Upper lobe of right lung (tissue), 1 donor: Measurements from ENCODE around the gene GABPA. TPM values are rescaled to one million over a fixed set of nuclear protein-coding genes. Genes with fewer than 3 reads are reported as not detected.

ENCODE experiments used
- ATAC-seq: fragments of 200-7000 bp; cut with Tn5 transposase; one replicate; pipeline ENCODE4 v1.9.1; 2020; ENCODE audit warnings: mild to moderate bottlenecking, moderate library complexity
- DNase-seq: peaks from one replicate; pipeline ENCODE4 v3.0.0-alpha.2; 2020
- H3K27ac ChIP-seq: fragments of 200-600 bp; one replicate; pipeline ENCODE4 v1.8.0; 2022
- H3K27me3 ChIP-seq: fragments of 200-600 bp; one replicate; pipeline ENCODE4 v1.8.0; 2022; ENCODE audit warnings: mild to moderate bottlenecking
- H3K36me3 ChIP-seq: fragments of 200-600 bp; one replicate; pipeline ENCODE4 v1.8.0; 2022
- H3K4me1 ChIP-seq: fragments of 200-600 bp; one replicate; pipeline ENCODE4 v1.8.0; 2022
- H3K4me3 ChIP-seq: fragments of 200-600 bp; one replicate; pipeline ENCODE4 v1.8.0; 2022; ENCODE audit warnings: mild to moderate bottlenecking
- H3K9me3 ChIP-seq: fragments of 200-600 bp; one replicate; pipeline ENCODE4 v1.8.0; 2022
- CTCF ChIP-seq: fragments of 200-600 bp; IDR thresholded peaks from one replicate; pipeline ENCODE4 v1.8.0; 2022; ENCODE audit warnings: antibody characterized with exemption
- intact Hi-C: fragments of 100-400 bp; cut with DNase I; formaldehyde crosslinking; loops from one replicate; pipeline ENCODE4 v1.11.0; 2022
- total RNA-seq: library from RNA; stranded (reverse); fragmentation: NEBNext Ultra II Directional; extraction: Animal tissue kit (Norgen Biotek cat#: 25700); gene quantifications from one replicate; pipeline ENCODE4 v1.2.1, GENCODE V29; 2021
- donor health status: DM: no; HTN: yes; CAD: no; lungs with severe emphysema.

The GABPA gene
- total RNA-seq, 1 donor from 2014 or later, result 27.8 TPM

- no peak overlapping the region for H3K4me3 ChIP-seq
- no peaks in the 10 kb centered on the region for H3K36me3 ChIP-seq
- TF ChIP-seq CTCF, result no peak
- intact Hi-C loops, result no loop called here
- no peaks in the 10 kb centered on the region for H3K27me3 ChIP-seq
- no peaks in the 10 kb centered on the region for H3K9me3 ChIP-seq
- DNase-seq, result no peak
- ATAC-seq, result no peak
- H3K27ac ChIP-seq, result no peak overlapping the region
- H3K4me1 ChIP-seq, result no peaks in the 10 kb centered on the region
Observed at GRCh38 chr21:25806060-25806459, 71.3 kb downstream of the GABPA start.

GRCh38 chr21:25807191-25807590 is 72.4 kb downstream of the GABPA start:
- Histone ChIP-seq H3K27ac (no peak overlapping the region), H3K4me1 (no peaks in the 10 kb centered on the region), H3K9me3 (no peaks in the 10 kb centered on the region), H3K36me3 (no peaks in the 10 kb centered on the region), H3K4me3 (no peak overlapping the region), H3K27me3 (no peaks in the 10 kb centered on the region)
- ATAC-seq, result no peak
- intact Hi-C loops, result no loop called here
- DNase-seq, result no peak
- TF ChIP-seq CTCF, result no peak

- Histone ChIP-seq H3K27ac (no peak overlapping the region), H3K27me3 (no peaks in the 10 kb centered on the region), H3K4me3 (no peak overlapping the region), H3K4me1 (no peaks in the 10 kb centered on the region), H3K9me3 (no peaks in the 10 kb centered on the region), H3K36me3 (no peaks in the 10 kb centered on the region)
- intact Hi-C loops, result no loop called here
- no peak for DNase-seq
- no peak for TF ChIP-seq CTCF
- no peak for ATAC-seq
Observed at GRCh38 chr21:25809013-25809412, 74.2 kb downstream of the GABPA start.

GRCh38 chr21:25811186-25811585 is 76.4 kb downstream of the GABPA start:
- H3K9me3 ChIP-seq, result no peaks in the 10 kb centered on the region
- TF ChIP-seq CTCF, result no peak
- intact Hi-C loops, result no loop called here

GRCh38 chr21:25813917-25814316 is 79.1 kb downstream of the GABPA start:
- no peak overlapping the region for H3K27ac ChIP-seq
- intact Hi-C loops, result no loop called here
- ATAC-seq, result no peak
- no peaks in the 10 kb centered on the region for H3K27me3 ChIP-seq
- H3K4me3 ChIP-seq, result no peak overlapping the region
- H3K9me3 ChIP-seq, result no peaks in the 10 kb centered on the region
- H3K4me1 ChIP-seq, result no peaks in the 10 kb centered on the region
- no peaks in the 10 kb centered on the region for H3K36me3 ChIP-seq
- DNase-seq, result no peak
- no peak for TF ChIP-seq CTCF

More at GRCh38 chr21:25811186-25811585, 76.4 kb downstream of the GABPA start:
- H3K27ac ChIP-seq, result no peak overlapping the region
- no peaks in the 10 kb centered on the region for H3K4me1 ChIP-seq
- no peak for DNase-seq
- H3K36me3 ChIP-seq, result no peaks in the 10 kb centered on the region
- no peak overlapping the region for H3K4me3 ChIP-seq
- no peaks in the 10 kb centered on the region for H3K27me3 ChIP-seq
- ATAC-seq, result no peak

GRCh38 chr21:25818121-25818520 is 83.3 kb downstream of the GABPA start:
- Histone ChIP-seq H3K4me1 (no peaks in the 10 kb centered on the region), H3K36me3 (no peaks in the 10 kb centered on the region), H3K27me3 (no peaks in the 10 kb centered on the region), H3K9me3 (no peaks in the 10 kb centered on the region), H3K27ac (no peak overlapping the region), H3K4me3 (no peak overlapping the region)
- DNase-seq (no peak), ATAC-seq (no peak)
- intact Hi-C loops, result no loop called here
- TF ChIP-seq CTCF, result no peak
